VCaP (cell line): ENCODE results near the gene MAGI3.
A peak's percentile ranks its signal among the peaks of the same experiment; 100 is the strongest.

ENCODE experiments used
- H3K27ac ChIP-seq: fragments of 450-650 bp; 2 replicates; pipeline ENCODE4 v1.5.1; 2017
- CTCF ChIP-seq: fragments of 450-650 bp; conservative IDR thresholded peaks from 2 replicates; pipeline ENCODE4 v1.5.1; 2017; ENCODE audit warnings: mild to moderate bottlenecking, moderate library complexity

MAGI3 gene

GRCh38 chr1:113437554-113438341, 47.4 kb downstream of the MAGI3 start:
- TF ChIP-seq CTCF: no peak
- H3K27ac ChIP-seq: peak overlapping the region; percentile 36; the same call in 1 of the 2 replicates

- H3K27ac ChIP-seq: peak overlapping the region; percentile 36
- no peak for TF ChIP-seq CTCF
Measured at GRCh38 chr1:113438505-113439276, 48.4 kb downstream of the MAGI3 start.

DNA sequence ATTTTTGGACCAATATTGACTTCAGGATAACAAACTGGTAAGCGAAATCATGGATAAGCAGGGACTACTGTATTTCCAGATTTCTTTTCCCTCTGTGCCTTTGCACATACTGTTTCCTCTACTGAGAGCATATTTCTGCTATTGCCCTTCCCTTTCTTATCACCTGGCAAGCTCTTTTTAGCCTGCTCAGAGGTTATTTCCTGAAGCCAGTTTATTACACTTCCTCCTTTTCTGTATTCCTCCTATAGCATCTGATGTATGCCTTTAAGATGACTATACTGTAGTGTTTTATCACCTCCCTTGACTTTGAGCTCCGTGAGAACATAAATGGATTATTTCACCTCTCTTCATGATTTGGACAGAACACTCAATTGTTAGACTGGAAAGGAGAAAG, 49.0 kb downstream of the MAGI3 start:
- H3K27ac ChIP-seq: peak overlapping the region; percentile 36
- TF ChIP-seq CTCF: no peak

- TF ChIP-seq CTCF: no peak
- no peak overlapping the region for H3K27ac ChIP-seq
Measured at GRCh38 chr1:113442131-113442530, 51.8 kb downstream of the MAGI3 start.

GRCh38 chr1:113444857-113445256, 54.5 kb downstream of the MAGI3 start:
- H3K27ac ChIP-seq: no peak overlapping the region
- TF ChIP-seq CTCF: no peak

DNA sequence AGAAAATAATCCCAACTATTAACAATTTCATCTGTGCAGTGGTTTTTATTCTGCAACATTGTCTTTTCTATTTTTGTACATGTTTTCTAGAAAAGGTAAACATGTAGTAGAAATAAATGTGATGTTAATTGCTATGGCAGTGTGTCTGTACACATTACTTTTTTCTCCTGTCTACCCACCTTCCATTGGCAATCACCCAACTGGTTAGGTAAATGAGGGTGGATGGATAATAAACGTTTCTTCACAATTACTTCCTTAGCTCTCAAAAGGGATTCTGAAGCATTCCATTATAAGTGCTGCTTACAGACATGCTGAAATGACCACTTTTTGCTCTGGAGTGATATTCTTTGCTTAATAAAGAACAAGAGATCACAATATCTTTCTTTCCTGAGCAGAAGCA, 61.4 kb downstream of the MAGI3 start:
- no peak for TF ChIP-seq CTCF
- H3K27ac ChIP-seq: peak overlapping the region; percentile 44

GRCh38 chr1:113452921-113453770, 62.8 kb downstream of the MAGI3 start:
- TF ChIP-seq CTCF: peak; percentile 76
- H3K27ac ChIP-seq: peak overlapping the region; percentile 44
